Mammary epithelial cell (primary cell): ENCODE results near the gene SNX25.
"Not testable (repeated sequence)": the region's sequence is repeated elsewhere in the genome, so short reads cannot be mapped to it uniquely, and the experiment has no call there.

Experiments
- CTCF ChIP-seq, 2 donors: IDR thresholded peaks in 1 of 2; conservative IDR thresholded peaks in 1 of 2; 2 replicates each; pipeline ENCODE4 v1.5.1; 2011 to 2012; ENCODE audit warnings: inconsistent platforms in 2 of 2, low read length in 2 of 2, mild to moderate bottlenecking in 2 of 2, control low read depth in 1 of 2, low read depth in 1 of 2; ENCODE audit not compliant: insufficient read depth in 1 of 2; ENCODE audit errors: extremely low read depth in 1 of 2
- EZH2 ChIP-seq: IDR thresholded peaks from 2 replicates; pipeline ENCODE4 v1.6.1; 2012; ENCODE audit warnings: low read length, inconsistent platforms, borderline replicate concordance

GRCh38 chr4:185258741-185259140 is 49.3 kb downstream of the SNX25 start:
- not testable (repeated sequence) for TF ChIP-seq CTCF (conservative IDR thresholded peaks at IDR 0.05 in 1 of 2, IDR thresholded peaks at IDR 0.05 in 1 of 2; ENCODE audit: extremely low read depth in 1 of 2, insufficient read depth in 1 of 2, low read depth in 1 of 2, low read length in 2 of 2); EZH2
